Measurements from ENCODE around the gene KIZ. TPM values are rescaled to one million over a fixed set of nuclear protein-coding genes. Genes with fewer than 3 reads are reported as not detected.

The KIZ gene
- total and polyA plus RNA-seq, 3 donors from 2014 or later: 41.4 to 76.7 (median 73.3) TPM

- WGBS, 2 donors: 78 to 98% methylated on average over 3 of the region's 3 CpGs
Measured at GRCh38 chr20:21139881-21140566, 14.1 kb downstream of the KIZ start.

DNA sequence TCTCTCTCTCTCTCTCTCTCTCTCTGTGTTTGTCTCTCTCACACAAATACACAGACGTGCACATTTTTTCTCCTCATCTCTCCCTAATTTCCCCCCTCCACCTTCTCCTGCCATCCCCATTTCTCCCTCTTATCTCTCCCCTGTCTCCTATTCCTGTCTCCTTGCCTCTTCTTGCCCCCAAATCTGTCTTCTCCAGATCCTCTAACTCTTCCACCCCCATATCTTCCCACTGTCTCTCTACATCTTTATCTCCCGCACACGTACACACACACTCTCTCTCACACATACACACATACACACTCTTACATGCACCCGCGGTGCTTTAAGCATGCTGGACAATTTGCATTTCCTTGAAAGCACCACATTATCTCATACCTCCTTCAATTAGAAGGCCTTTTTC is 15.9 kb downstream of the KIZ start:
- H3K4me3 ChIP-seq: no peak overlapping the region
- H3K4me1 ChIP-seq: no peaks in the 10 kb centered on the region
- no peak overlapping the region for H3K27ac ChIP-seq
- H3K27me3 ChIP-seq: no peaks in the 10 kb centered on the region
- intact Hi-C loops (cut with DNase I; ENCODE audit: low total_unique reads): no loop called here
- no peaks in the 10 kb centered on the region for H3K36me3 ChIP-seq (ENCODE audit: low read depth, missing control alignments)
- DNase-seq: no peak
- no peaks in the 10 kb centered on the region for H3K9me3 ChIP-seq
- WGBS, 2 donors: 85 to 88% methylated on average over 5 of the region's 5 CpGs
- TF ChIP-seq POLR2A (IDR thresholded peaks at IDR 0.05) (no peak), CTCF (IDR thresholded peaks at IDR 0.05) (no peak)

More at GRCh38 chr20:21139881-21140566, 14.1 kb downstream of the KIZ start:
- H3K27ac ChIP-seq: no peak overlapping the region
- H3K4me1 ChIP-seq: no peaks in the 10 kb centered on the region
- H3K9me3 ChIP-seq: no peaks in the 10 kb centered on the region
- H3K4me3 ChIP-seq: no peak overlapping the region
- H3K36me3 ChIP-seq (ENCODE audit: low read depth, missing control alignments): no peaks in the 10 kb centered on the region
- DNase-seq: no peak
- H3K27me3 ChIP-seq: no peaks in the 10 kb centered on the region
- intact Hi-C loops (cut with DNase I; ENCODE audit: low total_unique reads): no loop called here
- TF ChIP-seq POLR2A (IDR thresholded peaks at IDR 0.05) (no peak), CTCF (IDR thresholded peaks at IDR 0.05) (no peak)

DNA sequence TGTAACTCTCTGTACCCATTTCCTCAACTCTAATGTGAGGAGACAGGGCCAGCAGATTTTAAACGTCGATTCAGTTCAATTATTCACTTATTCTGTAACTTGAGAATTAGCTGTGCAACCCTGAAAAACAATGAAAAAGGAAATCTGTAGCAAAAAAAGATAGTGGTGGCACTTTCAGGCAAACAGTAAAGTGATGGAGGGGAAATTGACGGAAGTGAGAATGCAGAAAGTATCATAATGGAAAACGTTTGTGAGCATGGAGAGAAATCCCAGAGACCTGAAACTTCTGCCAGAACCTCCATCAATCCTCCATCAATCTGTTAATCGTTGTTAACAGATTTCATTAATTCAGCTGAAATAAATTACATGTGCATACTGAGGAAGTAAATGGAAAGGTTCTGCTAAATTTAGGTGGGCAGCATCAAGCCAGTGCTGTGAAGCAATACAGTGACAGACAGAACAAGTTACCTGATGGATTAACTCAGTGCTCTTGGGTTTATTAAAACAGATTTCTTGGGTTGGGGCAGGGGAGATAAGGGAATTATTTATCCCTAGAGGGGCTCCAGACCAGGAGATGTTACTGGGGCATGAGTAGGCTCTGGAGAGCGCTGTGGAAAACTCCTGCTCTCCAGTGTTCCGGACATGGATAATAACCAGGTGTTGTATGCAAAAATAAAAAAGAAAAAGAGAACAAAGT is 17.5 kb downstream of the KIZ start:
- H3K27ac ChIP-seq: no peak overlapping the region
- no peak overlapping the region for H3K4me3 ChIP-seq
- TF ChIP-seq CTCF (IDR thresholded peaks at IDR 0.05) (no peak), POLR2A (IDR thresholded peaks at IDR 0.05) (no peak)
- no peaks in the 10 kb centered on the region for H3K27me3 ChIP-seq
- intact Hi-C loops (cut with DNase I; ENCODE audit: low total_unique reads): no loop called here
- H3K9me3 ChIP-seq: no peaks in the 10 kb centered on the region
- H3K36me3 ChIP-seq (ENCODE audit: low read depth, missing control alignments): no peaks in the 10 kb centered on the region
- no peak for DNase-seq
- no peaks in the 10 kb centered on the region for H3K4me1 ChIP-seq
- 84 to 85% methylated on average over 7 of the region's 7 CpGs for WGBS, 2 donors

- H3K9me3 ChIP-seq: no peaks in the 10 kb centered on the region
- no peaks in the 10 kb centered on the region for H3K36me3 ChIP-seq (ENCODE audit: low read depth, missing control alignments)
- H3K27me3 ChIP-seq: no peaks in the 10 kb centered on the region
- 82 to 89% methylated on average over 3 of the region's 3 CpGs for WGBS, 2 donors
- intact Hi-C loops (cut with DNase I; ENCODE audit: low total_unique reads): no loop called here
- no peaks in the 10 kb centered on the region for H3K4me1 ChIP-seq
- no peak overlapping the region for H3K27ac ChIP-seq
- no peak for DNase-seq
- H3K4me3 ChIP-seq: no peak overlapping the region
- TF ChIP-seq CTCF (IDR thresholded peaks at IDR 0.05) (no peak), POLR2A (IDR thresholded peaks at IDR 0.05) (no peak)
Measured at GRCh38 chr20:21145424-21145823, 19.5 kb downstream of the KIZ start.
